NCI-H2107 (cell line): ENCODE measurements around the gene JSRP1.

ENCODE experiments used
- DNase-seq: peaks from one replicate; lab custom pipeline; 2025; lab: John Stamatoyannopoulos, UW

The JSRP1 gene

DNA sequence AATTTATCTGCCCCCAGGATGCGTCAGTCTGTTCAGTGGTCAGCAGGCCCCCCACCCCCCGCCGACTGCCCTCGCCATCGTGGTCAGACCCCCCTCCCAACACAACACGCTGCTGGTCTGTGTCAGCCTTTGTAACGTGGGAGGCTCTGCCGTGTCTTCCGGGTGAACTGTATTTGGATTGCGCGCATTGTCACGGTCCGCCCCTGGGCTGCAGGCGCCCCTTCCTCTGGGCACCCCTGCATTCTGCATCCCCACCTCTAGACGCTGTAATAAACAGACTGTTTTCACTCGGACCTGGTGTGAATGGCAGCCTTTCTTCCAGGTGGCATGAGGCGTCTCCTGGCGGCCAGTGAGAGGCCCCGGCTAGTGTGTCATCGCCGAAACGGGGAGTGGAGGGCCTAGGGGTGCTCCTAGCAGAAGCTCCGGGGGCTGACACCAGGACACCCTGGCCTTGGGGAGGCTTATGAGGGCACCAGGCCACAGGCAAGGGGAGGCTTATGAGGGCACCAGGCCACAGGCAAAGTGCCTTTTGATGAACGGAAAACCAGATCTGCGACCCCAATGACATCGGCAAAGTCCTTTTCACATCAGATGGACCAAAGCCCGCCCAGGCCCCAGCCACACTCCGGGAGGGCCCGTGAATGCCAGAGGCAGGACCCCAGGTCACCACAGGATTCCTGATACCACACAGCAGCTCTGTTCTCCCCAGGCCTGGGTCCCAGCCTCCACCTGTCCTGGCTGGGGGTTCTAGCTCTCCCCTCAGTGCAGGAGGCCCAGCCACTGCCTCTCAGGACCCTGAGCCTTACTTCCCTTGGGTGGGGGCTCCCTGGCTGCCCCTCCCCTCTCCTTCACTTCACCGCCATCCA lies 23.7 kb downstream of the JSRP1 start:
- DNase-seq, result no peak

DNA sequence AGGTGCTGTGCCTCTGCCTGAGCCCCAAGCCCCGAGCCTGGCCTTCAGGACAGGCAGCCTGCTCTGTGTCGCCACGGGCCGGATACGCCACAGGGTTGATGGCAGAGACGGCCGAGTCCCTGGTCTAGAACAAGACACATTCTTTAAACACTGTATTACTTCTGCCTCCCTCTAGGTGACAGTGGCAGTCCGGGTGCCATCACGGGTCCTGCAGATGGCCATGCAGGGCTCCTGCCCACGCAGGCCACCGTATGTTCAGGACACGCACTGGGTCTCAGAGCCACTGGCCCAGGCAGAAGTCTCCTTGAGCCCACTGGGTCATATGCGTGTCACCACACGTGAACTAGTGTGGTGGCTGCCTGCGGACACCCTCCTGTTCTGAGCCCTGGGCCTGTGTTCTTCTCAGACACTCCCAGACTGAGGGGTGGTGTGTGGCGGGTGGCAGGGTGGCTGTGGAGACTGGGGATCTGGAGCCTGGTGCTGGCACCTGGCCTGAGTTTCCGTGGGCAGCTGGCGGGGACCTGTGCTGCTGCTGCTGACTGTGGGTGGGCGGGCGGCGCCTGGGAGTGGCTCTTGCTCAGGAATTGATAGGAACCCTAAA lies 24.5 kb downstream of the JSRP1 start:
- no peak for DNase-seq

DNA sequence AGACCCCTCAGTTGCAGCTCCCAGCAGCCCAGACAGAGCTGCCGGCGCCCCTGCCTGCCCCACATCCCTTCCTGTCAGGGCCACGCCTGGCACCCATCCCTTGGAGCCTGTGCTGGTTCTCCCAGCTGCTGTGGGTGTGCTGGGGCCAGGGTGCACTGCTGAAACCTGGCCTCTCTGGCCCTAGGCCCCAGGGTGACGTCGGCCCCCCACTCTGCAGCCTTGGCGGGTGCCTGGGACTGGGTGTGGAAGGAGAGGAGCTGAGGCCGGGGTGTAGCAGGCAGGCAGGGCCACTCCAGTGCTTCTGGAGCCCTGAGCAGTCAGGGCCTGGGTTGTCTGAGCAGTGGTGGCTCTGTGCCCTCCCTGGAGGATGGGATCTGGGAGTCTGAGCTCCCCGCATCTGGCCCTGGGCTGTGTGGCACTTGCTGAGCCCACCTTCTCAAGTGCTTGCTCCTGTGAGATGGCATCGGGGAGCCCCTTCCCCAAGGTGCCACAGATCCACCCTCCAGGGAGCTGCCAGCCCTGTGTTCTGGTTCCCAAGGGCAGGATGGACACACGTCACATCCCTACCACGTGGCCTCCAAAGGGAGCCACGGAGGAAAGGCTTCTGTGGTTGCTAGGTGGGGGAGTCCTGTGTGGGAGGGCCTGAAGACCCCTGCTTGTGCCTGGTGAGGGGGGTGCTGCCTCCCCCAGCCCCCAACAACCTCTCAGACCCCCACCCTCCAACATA lies 25.2 kb downstream of the JSRP1 start:
- no peak for DNase-seq

DNA sequence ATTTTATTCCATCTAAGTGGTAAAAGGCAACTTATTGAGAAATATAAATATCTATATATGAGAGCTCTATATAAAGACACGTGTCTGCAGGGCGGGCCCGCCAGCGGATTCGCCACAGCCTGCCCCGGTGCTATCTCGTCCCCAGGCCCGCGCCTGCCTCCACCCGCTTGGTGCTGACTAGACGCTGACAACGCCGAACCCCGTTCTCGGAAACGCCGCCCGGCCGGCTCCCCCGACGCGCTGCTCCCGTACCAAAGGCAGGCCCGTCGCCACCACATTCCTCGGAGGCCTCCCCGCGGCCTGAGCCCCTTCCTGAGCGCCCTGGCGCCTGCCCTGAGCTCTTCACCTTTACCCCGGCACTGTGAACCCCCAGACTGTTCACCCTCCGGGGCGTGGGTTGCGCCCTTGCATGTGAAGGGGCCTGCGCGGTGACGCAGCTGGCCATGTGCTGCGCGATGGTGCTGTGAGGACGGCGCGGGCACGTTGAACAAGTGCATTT lies 26.1 kb downstream of the JSRP1 start:
- no peak for DNase-seq

DNA sequence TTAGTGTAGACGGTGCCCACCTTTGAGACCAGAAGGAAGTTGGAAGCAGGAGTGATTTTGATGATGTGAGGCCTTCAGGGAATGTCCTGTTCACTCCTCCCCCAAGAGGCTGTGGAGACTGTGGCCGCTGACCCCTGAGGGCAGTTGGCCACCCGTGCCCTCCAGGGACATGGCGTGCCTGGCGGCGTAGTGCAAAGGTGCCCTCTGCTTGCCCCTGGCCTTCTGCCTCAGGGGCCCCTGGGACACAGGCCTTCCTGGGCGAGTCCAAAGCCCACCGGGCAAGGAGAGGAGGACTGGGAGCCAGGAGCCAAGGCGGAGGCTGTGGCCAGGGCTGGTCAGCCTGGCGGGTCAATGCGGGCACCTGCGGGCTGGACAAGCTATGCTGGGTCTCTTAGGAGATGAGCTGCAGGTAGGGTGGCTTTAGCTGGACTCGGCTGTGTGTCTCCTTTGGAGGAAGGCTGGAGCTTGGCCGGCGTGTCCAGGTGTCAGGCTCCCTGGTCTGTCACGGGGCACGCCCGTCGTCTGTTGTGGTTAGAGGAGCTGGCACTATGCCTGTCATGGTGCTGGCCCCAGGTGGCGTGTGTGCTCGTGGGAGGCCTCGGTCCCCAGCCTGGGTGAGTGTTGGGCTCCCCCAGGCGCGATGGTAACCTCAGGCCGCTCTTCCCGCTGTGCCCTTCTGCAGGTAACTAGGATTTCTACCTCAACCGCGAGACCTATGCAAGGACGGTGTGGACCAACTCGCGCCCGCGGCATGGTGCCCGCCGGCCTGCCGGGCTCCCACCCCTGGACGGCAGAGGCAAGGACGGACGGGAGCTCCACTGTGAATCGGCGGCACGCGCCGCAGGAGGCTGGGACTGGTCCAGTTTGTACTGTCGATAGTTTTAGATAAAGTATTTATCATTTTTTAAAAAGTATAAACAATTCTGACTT lies 26.8 kb downstream of the JSRP1 start:
- DNase-seq, result no peak

DNA sequence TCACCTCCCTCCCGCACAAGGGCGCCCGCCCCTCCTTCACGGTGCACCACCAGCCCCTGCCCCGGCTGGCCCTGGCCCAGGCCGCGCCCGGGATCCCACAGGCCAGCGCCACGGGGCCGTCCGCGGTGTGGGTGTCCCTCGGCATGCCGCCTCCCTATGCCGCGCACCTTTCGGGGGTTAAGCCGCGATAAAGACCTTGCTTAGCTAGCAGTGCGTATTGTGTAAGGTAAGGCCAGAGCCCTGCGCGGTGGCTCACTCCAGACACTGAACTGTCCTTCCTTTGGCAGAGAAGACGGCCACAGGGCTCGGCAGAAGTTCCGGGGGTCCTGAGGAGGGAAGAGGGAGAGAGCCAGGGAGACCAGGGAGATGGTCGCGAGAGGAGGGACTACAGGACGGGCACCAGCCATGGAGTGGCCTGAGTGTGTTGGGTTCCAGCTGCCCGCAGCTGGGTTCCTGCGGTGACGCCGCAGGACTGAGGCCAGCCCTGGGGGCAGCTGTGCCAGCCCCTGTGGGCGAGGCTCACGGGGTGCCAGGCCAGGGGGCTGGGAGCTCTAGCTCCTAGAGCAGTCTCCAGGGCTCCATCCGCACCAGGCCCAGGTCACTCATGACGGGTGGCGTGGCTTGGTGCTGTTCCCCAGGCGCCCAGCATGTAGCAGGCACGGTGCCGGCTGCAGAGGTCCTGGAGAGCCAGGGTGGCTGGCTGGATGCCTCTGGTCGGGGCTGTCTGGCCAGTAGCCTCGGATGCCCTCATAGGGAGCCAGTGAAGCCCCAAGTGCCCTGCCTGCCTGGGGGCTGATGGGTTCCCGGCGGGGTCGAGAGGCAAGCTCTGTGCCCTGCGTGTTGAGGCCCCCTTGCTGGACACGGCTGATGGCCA lies 27.8 kb downstream of the JSRP1 start:
- DNase-seq, result no peak

DNA sequence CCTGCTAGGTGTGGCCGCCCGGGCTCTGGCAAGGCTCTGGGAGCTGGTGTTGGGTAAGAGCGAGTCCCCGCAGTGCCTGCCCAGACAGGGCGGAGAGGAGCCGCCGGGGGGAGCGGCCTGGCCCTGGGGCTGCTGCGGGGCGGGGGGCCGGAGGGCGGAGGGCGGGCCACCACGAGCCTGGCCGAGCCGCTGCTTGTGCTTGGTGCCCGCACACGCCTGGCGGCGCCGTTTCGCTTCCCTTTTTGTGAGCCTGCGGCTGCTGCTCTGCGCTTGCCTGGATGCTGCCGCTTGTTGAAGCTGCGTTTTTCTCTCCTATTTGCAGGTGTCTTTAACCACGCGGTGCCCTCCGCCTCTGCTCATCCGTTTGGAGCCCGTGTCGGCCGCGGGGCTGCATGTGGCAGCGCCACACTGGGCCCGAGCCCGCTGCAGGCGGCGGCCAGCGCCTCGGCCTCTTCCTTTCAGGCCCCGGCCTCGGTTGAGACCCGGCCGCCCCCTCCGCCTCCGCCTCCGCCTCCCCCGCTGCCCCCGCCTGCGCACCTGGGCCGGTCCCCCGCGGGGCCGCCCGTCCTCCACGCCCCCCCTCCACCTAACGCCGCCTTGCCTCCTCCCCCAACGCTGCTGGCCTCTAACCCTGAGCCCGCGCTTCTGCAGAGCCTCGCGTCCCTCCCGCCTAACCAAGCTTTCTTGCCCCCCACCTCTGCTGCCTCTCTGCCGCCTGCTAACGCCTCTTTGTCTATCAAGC lies 28.6 kb downstream of the JSRP1 start:
- no peak for DNase-seq

DNA sequence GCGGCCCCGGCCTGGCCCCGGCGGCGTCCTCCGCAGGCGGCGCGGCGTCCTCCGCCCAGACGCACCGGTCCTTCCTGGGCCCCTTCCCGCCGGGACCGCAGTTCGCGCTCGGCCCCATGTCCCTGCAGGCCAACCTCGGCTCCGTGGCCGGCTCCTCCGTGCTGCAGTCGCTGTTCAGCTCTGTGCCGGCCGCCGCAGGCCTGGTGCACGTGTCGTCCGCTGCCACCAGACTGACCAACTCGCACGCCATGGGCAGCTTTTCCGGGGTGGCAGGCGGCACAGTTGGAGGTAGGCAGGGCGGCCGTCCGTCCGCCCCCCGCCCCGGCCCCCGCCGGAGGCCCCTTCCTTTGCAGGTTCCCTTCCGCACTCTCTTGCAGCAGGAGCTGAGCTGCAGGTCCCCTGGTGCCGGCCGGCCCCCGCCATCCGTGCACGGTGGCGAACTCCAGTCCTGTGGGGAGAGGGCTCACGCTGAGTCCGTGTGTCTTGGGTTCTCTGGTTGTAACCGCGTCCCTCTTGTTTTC lies 29.3 kb downstream of the JSRP1 start:
- no peak for DNase-seq

DNA sequence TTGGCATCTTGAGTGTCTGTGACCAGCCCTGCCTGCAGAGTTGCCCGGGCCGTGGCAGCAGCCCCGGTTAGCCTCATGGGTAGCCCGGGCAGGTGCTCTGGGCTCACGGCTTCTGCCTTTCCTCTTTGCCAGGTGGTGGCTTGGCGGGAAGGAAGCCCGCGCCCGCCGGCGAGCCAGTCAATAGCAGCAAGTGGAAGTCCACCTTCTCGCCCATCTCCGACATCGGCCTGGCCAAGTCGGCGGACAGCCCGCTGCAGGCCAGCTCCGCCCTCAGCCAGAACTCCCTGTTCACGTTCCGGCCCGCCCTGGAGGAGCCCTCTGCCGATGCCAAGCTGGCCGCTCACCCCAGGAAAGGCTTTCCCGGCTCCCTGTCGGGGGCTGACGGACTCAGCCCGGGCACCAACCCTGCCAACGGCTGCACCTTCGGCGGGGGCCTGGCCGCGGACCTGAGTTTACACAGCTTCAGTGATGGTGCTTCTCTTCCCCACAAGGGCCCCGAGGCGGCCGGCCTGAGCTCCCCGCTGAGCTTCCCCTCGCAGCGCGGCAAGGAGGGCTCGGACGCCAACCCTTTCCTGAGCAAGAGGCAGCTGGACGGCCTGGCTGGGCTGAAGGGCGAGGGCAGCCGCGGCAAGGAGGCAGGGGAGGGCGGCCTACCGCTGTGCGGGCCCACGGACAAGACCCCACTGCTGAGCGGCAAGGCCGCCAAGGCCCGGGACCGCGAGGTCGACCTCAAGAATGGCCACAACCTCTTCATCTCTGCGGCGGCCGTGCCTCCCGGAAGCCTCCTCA lies 30.0 kb downstream of the JSRP1 start:
- DNase-seq, result no peak

DNA sequence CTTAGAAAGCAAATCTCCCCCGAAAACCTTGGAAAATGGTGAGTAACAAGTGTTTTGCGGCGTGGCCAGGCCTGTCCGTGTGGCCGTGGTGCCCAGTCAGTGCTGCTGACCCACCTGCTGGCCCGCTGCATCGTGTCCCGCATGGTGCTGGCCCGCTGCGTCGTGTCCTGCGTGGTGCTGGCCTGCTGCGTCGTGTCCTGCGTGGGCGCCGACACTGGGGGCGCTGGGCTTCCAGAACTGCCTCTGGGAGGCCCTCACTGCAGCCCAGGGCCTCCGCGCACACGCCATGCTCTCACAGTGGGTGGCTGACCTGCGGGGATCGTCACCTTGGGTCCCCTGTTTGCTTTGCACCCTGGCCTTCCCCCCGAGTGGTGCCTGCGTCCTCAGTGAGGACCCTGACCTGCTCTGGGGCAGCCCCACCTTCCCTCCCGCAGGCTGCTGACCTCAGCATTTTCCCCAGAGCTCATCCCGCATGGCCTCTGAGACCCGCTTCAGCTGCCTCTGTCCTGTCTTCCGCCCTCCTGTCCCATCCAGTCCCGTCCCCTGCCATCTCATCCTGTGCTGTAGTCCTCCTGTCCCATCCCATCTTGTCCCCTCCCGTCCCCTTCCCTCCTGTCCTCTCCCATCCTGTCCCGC lies 30.7 kb downstream of the JSRP1 start:
- DNase-seq, result no peak

DNA sequence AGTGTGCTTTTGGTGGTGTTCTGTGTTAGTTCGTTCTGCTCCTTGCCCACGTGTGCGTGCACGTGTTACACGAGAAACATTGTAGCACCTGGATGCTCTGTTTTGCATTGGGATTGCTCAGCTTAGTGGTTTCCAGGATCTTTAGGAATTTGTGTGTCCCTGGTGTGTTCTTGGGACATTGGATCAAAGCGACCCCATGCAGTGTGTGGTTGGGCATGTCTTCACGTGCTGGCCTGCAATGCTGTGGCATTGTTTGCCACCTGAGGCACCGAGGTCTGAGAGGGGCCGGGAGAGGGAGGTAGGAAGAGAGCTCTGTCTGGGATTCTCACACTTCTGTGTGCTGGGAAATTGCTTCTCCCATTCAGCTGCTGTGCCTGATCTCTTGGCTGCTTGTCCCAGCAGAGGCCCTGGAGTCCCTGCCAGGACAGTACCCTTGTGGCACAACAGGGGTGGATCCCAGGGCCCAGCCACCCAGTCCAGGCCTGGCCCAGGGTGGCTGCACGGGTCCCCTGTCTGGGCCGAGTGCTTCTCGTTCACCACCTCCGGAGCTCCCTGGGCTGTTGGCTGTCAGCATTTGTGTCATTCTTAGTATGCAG lies 31.4 kb downstream of the JSRP1 start:
- no peak for DNase-seq

DNA sequence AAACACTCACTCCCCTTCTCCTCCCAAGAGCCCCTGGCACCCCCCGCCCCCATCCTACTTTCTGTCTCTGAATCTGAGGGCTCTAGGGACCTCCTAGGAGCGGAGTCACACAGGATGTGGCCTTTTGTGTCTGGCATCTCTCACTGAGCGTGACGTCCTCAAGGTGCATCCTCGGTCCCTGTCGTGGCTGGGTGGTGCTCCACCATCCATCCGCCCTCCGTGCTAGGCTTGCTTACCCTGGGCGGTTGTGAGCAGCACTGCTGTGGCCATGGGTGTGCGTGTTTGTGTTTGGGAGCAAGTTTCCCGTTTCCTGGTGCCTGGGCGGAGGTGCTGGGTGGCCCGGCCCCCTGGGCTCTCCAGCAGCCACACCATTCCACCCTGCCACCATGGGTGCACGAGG lies 32.3 kb downstream of the JSRP1 start:
- DNase-seq, result no peak

DNA sequence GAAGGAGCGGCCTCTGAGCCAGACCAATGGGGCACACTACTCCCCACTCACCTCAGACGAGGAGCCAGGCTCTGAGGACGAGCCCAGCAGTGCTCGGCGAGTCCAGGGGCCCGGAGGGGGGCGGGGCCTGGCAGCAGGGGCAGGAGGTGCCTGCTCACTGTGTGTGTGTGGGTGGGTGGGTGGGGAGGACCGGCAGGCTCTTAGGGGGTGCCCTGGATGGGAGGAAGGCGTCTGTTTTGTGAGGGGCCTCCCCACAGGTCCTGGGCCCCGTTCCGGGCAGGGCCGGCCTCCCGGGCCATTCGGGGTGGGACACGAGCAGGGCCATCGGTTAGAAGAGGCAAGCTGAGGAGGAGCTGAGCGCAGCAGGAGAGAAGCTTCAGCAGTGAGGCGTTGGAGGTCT lies 32.8 kb downstream of the JSRP1 start:
- no peak for DNase-seq

DNA sequence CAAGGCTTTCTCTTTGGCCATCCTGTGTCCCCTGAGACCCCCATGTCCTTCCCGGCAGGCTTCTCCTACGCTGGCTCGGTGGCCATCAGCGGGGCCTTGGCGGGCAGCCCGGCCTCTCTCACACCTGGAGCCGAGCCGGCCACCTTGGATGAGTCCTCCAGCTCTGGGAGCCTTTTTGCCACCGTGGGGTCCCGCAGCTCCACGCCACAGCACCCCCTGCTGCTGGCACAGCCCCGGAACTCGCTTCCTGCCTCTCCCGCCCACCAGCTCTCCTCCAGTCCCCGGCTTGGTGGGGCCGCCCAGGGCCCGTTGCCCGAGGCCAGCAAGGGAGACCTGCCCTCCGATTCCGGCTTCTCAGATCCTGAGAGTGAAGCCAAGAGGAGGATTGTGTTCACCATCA lies 34.3 kb downstream of the JSRP1 start:
- no peak for DNase-seq

DNA sequence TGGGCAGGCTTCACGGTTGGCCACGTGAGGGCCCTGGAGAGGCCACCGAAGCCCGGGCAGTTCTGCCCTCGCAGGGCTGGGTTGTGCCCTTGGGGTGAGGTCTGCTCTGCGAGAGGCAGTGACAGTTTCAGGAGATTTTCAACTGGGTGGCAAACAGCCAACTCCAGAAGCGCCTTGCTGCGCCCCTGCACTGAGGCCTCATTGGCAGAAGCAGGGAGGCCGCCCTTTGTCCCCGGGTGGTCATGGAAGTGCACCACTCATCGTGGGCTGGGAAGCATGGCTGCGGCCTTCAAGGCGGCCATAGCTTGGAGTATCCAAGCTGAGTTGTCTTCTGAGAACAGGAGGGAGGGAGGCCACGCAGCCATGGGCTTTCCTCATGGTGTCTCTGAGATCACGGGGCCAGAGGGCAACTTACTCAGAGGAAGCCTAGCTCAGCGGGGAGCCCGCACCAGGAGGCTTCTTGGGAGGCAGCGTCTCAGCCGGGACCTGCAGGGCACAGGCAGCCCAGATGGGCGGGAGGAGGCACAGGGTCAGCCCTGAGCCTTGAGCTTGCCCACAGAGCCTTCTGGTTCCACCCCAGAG lies 34.9 kb downstream of the JSRP1 start:
- DNase-seq, result no peak

DNA sequence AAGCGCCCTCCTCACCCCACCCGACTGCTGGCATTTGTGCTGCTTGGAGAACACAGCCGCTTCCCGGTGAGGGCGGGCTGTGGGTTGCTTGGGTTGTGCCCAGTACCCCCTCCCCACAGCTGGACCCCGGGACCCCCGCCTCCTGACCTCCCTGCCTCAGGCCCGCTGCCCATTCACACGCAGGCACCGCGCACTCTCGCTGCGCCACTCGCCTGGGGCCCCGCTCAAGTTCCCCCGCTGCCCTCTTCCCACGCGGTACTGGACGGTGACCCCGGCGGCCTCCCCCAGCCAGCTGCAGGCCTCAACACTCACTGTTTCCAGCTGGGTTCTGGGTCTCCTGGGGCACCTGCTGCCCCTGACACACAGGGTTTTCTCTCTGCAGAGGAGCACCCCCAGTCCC lies 36.5 kb downstream of the JSRP1 start:
- DNase-seq, result no peak

DNA sequence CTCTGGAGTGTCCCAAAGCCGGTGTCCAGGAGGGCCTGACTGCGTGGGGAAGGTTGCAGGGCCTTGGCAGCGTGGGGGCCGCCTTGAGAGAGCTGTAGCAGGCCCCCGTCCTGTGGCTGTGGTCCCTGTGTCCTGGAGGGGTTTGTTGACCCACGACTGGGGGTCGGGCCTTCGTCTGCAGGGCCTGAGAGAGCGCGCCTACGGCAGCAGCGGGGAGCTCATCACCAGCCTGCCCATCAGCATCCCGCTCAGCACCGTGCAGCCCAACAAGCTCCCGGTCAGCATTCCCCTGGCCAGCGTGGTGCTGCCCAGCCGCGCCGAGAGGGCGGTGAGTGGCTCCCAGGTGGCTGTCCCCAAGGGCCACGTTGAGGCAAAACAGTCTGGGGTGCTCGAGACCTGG lies 38.6 kb downstream of the JSRP1 start:
- DNase-seq, result no peak
